A673 (cell line): ENCODE results near the gene WSB2. TPM values are rescaled to one million over a fixed set of nuclear protein-coding genes. Genes with fewer than 3 reads are reported as not detected.
"Not testable (repeated sequence)": the region's sequence is repeated elsewhere in the genome, so short reads cannot be mapped to it uniquely, and the experiment has no call there.

Experiments
- BruUV-seq: library from RNA; stranded (reverse); fragments of 400-500 nt; replicated peaks from 2 replicates; lab custom pipeline; 2021; lab: Mats Ljungman, UMichigan
- CTCF ChIA-PET: fragments of 300-600 bp; sonication (Branson Sonifier 250); formaldehyde crosslinking; loops from one replicate; lab custom pipeline; 2022; ENCODE audit warnings: antibody characterized with exemption; lab: Charles Lee
- POLR2A ChIA-PET: fragments of 300-600 bp; sonication (Branson Sonifier 250); formaldehyde crosslinking; loops from one replicate; lab custom pipeline; 2022; ENCODE audit warnings: antibody characterized with exemption; ENCODE audit not compliant: low non-redundant PET; lab: Charles Lee
- DNase-seq: peaks from one replicate; pipeline ENCODE4 v3.0.0-alpha.2; 2015; ENCODE audit warnings: low spot score
- H3K27ac ChIP-seq: fragments of 200-600 bp; sonication (generic); 2 replicates; pipeline ENCODE4 v1.5.1; 2016; ENCODE audit warnings: mixed run types, low read depth, mild to moderate bottlenecking, mixed read lengths, antibody characterized with exemption, low read length; ENCODE audit not compliant: poor library complexity, severe bottlenecking
- H3K27me3 ChIP-seq: fragments of 200-600 bp; sonication (generic); replicated peaks from 2 replicates; pipeline ENCODE4 v1.6.1; 2017; ENCODE audit warnings: mixed run types, low read depth, mild to moderate bottlenecking, mixed read lengths, antibody characterized with exemption, low read length; ENCODE audit not compliant: insufficient read depth, poor library complexity
- H3K36me3 ChIP-seq: fragments of 200-600 bp; sonication (generic); 2 replicates; pipeline ENCODE4 v1.6.1; 2016; ENCODE audit warnings: mixed run types, mild to moderate bottlenecking, mixed read lengths, antibody characterized with exemption, low read length; ENCODE audit not compliant: insufficient read depth, poor library complexity, severe bottlenecking
- H3K4me1 ChIP-seq: fragments of 200-600 bp; sonication (generic); 2 replicates; pipeline ENCODE4 v1.6.1; 2017; ENCODE audit warnings: mixed run types, mild to moderate bottlenecking, mixed read lengths, antibody characterized with exemption, low read length; ENCODE audit not compliant: insufficient read depth, poor library complexity, severe bottlenecking
- H3K4me3 ChIP-seq: fragments of 200-600 bp; sonication (generic); 2 replicates; pipeline ENCODE4 v1.5.1; 2016; ENCODE audit warnings: low read depth, mixed run types, mild to moderate bottlenecking, mixed read lengths, low read length; ENCODE audit not compliant: poor library complexity, severe bottlenecking
- H3K9me3 ChIP-seq: fragments of 200-600 bp; sonication (generic); 2 replicates; pipeline ENCODE4 v1.6.1; 2016; ENCODE audit warnings: mixed run types, low read depth, mild to moderate bottlenecking, mixed read lengths, antibody characterized with exemption, low read length; ENCODE audit not compliant: poor library complexity, severe bottlenecking
- CTCF ChIP-seq: fragments of 300-800, 200-600 bp; sonication (generic); conservative IDR thresholded peaks from 2 replicates; pipeline ENCODE4 v1.5.1; 2017; ENCODE audit warnings: low read depth, mild to moderate bottlenecking, antibody characterized with exemption, low read length, moderate library complexity, mixed read lengths
- EZH2 ChIP-seq: fragments of 200-600 bp; sonication (generic); IDR thresholded peaks from 2 replicates; pipeline ENCODE4 v1.6.1; 2017; ENCODE audit warnings: borderline replicate concordance, low read depth, mild to moderate bottlenecking, mixed read lengths, antibody characterized with exemption, low read length; ENCODE audit not compliant: poor library complexity, severe bottlenecking
- intact Hi-C: fragments of 100-400 bp; cut with micrococcal nuclease; formaldehyde crosslinking; loops from one replicate; pipeline ENCODE4 v1.10.0; 2022; ENCODE audit not compliant: unreplicated experiment
- total RNA-seq: library from RNA; stranded (reverse); gene quantifications from 2 replicates; pipeline ENCODE4 v1.2.3, GENCODE V29; 2021

WSB2 gene
- total RNA-seq, 1 experiment from 2014 or later: 122 TPM

DNA sequence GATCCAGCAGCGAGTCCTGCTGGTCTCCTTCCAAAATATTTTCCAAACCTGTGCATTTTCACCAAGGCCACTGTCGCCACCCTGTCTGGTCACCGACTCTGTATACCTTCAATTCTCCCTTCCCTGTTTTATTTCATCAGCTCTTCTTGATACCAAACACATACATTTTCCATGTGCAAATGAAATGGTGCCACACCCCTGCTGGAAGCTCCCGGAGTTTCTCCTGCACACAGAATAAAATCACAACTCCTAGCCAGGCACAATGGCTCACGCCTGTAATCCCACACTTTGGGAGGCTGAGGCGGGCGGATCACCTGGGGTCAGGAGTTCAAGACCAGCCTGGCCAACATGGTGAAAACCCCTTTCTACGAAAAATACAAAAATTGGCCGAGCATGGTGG is 28.8 kb upstream of the WSB2 start:
- intact Hi-C loops: no loop called here
- BruUV-seq: no TSS peak
- CTCF ChIA-PET: no interaction called here
- no peaks in the 10 kb centered on the region for H3K36me3 ChIP-seq
- no peaks in the 10 kb centered on the region for H3K9me3 ChIP-seq
- no peaks in the 10 kb centered on the region for H3K27me3 ChIP-seq
- POLR2A ChIA-PET: no interaction called here
- H3K27ac ChIP-seq: no peak overlapping the region
- TF ChIP-seq CTCF (no peak), EZH2 (no peak)
- DNase-seq: no peak
- H3K4me3 ChIP-seq: no peak overlapping the region
- no peaks in the 10 kb centered on the region for H3K4me1 ChIP-seq

DNA sequence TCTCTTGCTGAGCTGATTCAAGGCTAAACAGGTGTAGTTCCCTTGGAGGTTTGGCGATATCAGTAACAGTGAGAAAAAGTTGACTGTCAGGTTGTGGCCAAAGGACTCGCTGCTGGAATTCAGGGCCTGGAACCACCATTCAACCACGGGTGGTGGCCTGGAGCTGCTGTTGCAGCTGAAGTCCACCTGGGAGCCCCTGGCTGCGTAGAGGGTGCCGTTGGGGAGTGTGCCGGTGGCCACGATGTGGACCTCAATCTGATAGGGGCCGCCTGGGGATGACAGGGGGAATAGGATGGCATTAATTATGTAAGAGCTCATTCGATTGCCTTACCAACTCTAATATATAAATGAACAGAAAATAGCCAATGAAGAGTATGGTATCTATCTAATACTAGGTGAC is 21.2 kb upstream of the WSB2 start:
- Histone ChIP-seq H3K9me3 (no peaks in the 10 kb centered on the region), H3K4me3 (no peak overlapping the region), H3K4me1 (no peaks in the 10 kb centered on the region), H3K27ac (no peak overlapping the region), H3K36me3 (no peaks in the 10 kb centered on the region), H3K27me3 (no peaks in the 10 kb centered on the region)
- POLR2A ChIA-PET: no interaction called here
- no TSS peak for BruUV-seq
- intact Hi-C loops: no loop called here
- CTCF ChIA-PET: no interaction called here
- no peak for TF ChIP-seq CTCF
- no peak for TF ChIP-seq EZH2
- no peak for DNase-seq

GRCh38 chr12:118081521-118081920 is 20.5 kb upstream of the WSB2 start:
- BruUV-seq, H3K36me3 ChIP-seq, H3K27ac ChIP-seq, intact Hi-C loops, H3K4me1 ChIP-seq, H3K27me3 ChIP-seq, DNase-seq, POLR2A ChIA-PET, H3K4me3 ChIP-seq, CTCF ChIA-PET, H3K9me3 ChIP-seq: not testable (repeated sequence)

DNA sequence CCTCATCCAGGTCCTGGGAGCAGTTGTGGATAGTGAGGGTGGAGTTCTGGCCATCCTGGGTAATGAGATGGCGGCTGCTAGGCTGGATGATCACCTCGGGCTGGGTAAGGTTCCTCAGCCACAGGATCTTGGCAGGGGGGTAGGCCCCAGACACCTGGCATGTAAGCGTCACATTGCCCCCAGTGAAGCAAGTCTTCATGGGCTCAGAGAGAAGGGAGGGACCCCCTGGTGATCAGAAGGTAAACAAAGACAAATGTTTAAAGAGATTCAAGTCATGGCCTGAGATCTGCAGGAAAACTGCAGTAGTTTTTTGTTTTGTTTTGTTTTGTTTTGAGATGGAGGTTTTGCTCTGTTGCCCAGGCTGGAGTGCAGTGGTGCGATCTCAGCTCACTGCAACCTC is 12.8 kb upstream of the WSB2 start:
- intact Hi-C loops: no loop called here
- POLR2A ChIA-PET: no interaction called here
- H3K27me3 ChIP-seq: no peaks in the 10 kb centered on the region
- CTCF ChIA-PET: no interaction called here
- no peaks in the 10 kb centered on the region for H3K4me1 ChIP-seq
- no peak overlapping the region for H3K4me3 ChIP-seq
- no peak for DNase-seq
- no peaks in the 10 kb centered on the region for H3K36me3 ChIP-seq
- H3K9me3 ChIP-seq: no peaks in the 10 kb centered on the region
- H3K27ac ChIP-seq: no peak overlapping the region
- BruUV-seq: no TSS peak
- no peak for TF ChIP-seq EZH2
- no peak for TF ChIP-seq CTCF
